Fibroblast of skin of abdomen (primary cell): Measurements from ENCODE around the gene SFRP5.
A peak's percentile ranks its signal among the peaks of the same experiment; 100 is the strongest.

ENCODE experiments used
- DNase-seq: peaks from one replicate; pipeline ENCODE4 v3.0.0-alpha.2; 2013

Gene SFRP5

GRCh38 chr10:97763947-97764346, 7.9 kb downstream of the SFRP5 start:
- no peak for DNase-seq

- no peak for DNase-seq
These were observed 8.4 kb downstream of the SFRP5 start for GRCh38 chr10:97763411-97763810.

- peak; percentile 22 for DNase-seq
These were observed 9.0 kb downstream of the SFRP5 start for GRCh38 chr10:97762816-97763215.

GRCh38 chr10:97762056-97762455, 9.7 kb downstream of the SFRP5 start:
- DNase-seq: no peak

GRCh38 chr10:97761331-97761865, 10.4 kb downstream of the SFRP5 start:
- DNase-seq: no peak

- DNase-seq: no peak
These were observed 11.1 kb downstream of the SFRP5 start for GRCh38 chr10:97760461-97761257.

- DNase-seq: no peak
These were observed 11.9 kb downstream of the SFRP5 start for GRCh38 chr10:97759946-97760345.

GRCh38 chr10:97759158-97759887, 12.5 kb downstream of the SFRP5 start:
- peak; percentile 34 for DNase-seq

GRCh38 chr10:97757471-97757870, 14.3 kb downstream of the SFRP5 start:
- no peak for DNase-seq

GRCh38 chr10:97755718-97756117, 16.1 kb downstream of the SFRP5 start:
- no peak for DNase-seq

GRCh38 chr10:97754726-97755125, 17.1 kb downstream of the SFRP5 start:
- no peak for DNase-seq

GRCh38 chr10:97752956-97753355, 18.8 kb downstream of the SFRP5 start:
- no peak for DNase-seq

GRCh38 chr10:97748116-97748515, 23.7 kb downstream of the SFRP5 start:
- no peak for DNase-seq

GRCh38 chr10:97747573-97747972, 24.2 kb downstream of the SFRP5 start:
- DNase-seq: no peak

GRCh38 chr10:97744405-97745035, 27.3 kb downstream of the SFRP5 start:
- no peak for DNase-seq

- no peak for DNase-seq
These were observed 28.4 kb downstream of the SFRP5 start for GRCh38 chr10:97743169-97743943.

GRCh38 chr10:97740613-97741012, 31.2 kb downstream of the SFRP5 start:
- no peak for DNase-seq

GRCh38 chr10:97738616-97739015, 33.2 kb downstream of the SFRP5 start:
- no peak for DNase-seq

GRCh38 chr10:97737770-97738265, 34.0 kb downstream of the SFRP5 start:
- no peak for DNase-seq

- DNase-seq: peak; percentile 94
These were observed 34.7 kb downstream of the SFRP5 start, which contains the start of gene ZFYVE27 for GRCh38 chr10:97736902-97737769. TSS of gene ZFYVE27 (plus strand) at chr10:97737128. CDS start at chr10:97738478, 1,350 bp downstream.

GRCh38 chr10:97736403-97736901, 35.3 kb downstream of the SFRP5 start:
- DNase-seq: no peak
